ENCODE measurements around the gene EDAR.

EDAR gene

GRCh38 chr2:108941767-108942166 is 47.3 kb downstream of the EDAR start:
- DNase-seq (ENCODE audit: low spot score) = no peak
- in situ Hi-C loops (cut with MboI; ENCODE audit: low sequenced_read_pairs, unreplicated experiment) = no loop called here
- no peak for TF ChIP-seq CTCF (IDR thresholded peaks at IDR 0.05; ENCODE audit: borderline replicate concordance, control extremely low read depth, extremely low read depth, insufficient read depth, missing control alignments)

- in situ Hi-C loops (cut with MboI; ENCODE audit: low sequenced_read_pairs, unreplicated experiment) = no loop called here
- DNase-seq (ENCODE audit: low spot score) = no peak
- no peak for TF ChIP-seq CTCF (IDR thresholded peaks at IDR 0.05; ENCODE audit: borderline replicate concordance, control extremely low read depth, extremely low read depth, insufficient read depth, missing control alignments)
Measured at GRCh38 chr2:108941161-108941665, 47.8 kb downstream of the EDAR start.

GRCh38 chr2:108940156-108940555 is 48.9 kb downstream of the EDAR start:
- TF ChIP-seq CTCF (IDR thresholded peaks at IDR 0.05; ENCODE audit: borderline replicate concordance, control extremely low read depth, extremely low read depth, insufficient read depth, missing control alignments) = no peak
- in situ Hi-C loops (cut with MboI; ENCODE audit: low sequenced_read_pairs, unreplicated experiment) = no loop called here
- DNase-seq (ENCODE audit: low spot score) = no peak

GRCh38 chr2:108938077-108938710 is 50.8 kb downstream of the EDAR start:
- DNase-seq (ENCODE audit: low spot score) = no peak
- in situ Hi-C loops (cut with MboI; ENCODE audit: low sequenced_read_pairs, unreplicated experiment) = no loop called here
- no peak for TF ChIP-seq CTCF (IDR thresholded peaks at IDR 0.05; ENCODE audit: borderline replicate concordance, control extremely low read depth, extremely low read depth, insufficient read depth, missing control alignments)

- in situ Hi-C loops (cut with MboI; ENCODE audit: low sequenced_read_pairs, unreplicated experiment) = no loop called here
- DNase-seq (ENCODE audit: low spot score) = no peak
- TF ChIP-seq CTCF (IDR thresholded peaks at IDR 0.05; ENCODE audit: borderline replicate concordance, control extremely low read depth, extremely low read depth, insufficient read depth, missing control alignments) = no peak
Measured at GRCh38 chr2:108937367-108938017, 51.5 kb downstream of the EDAR start.

- DNase-seq (ENCODE audit: low spot score) = no peak
- in situ Hi-C loops (cut with MboI; ENCODE audit: low sequenced_read_pairs, unreplicated experiment) = no loop called here
- TF ChIP-seq CTCF (IDR thresholded peaks at IDR 0.05; ENCODE audit: borderline replicate concordance, control extremely low read depth, extremely low read depth, insufficient read depth, missing control alignments) = no peak
Measured at GRCh38 chr2:108936866-108937265, 52.2 kb downstream of the EDAR start.

All from GM13976 (cell line).